KOPT-K1 (cell line): ENCODE results near the gene MT1H.
"Not testable (repeated sequence)": the region's sequence is repeated elsewhere in the genome, so short reads cannot be mapped to it uniquely, and the experiment has no call there.

Experiments
- H3K27ac ChIP-seq: fragments of 200-600 bp; sonication (generic); 2 replicates; pipeline ENCODE4 v1.5.1; 2016; ENCODE audit warnings: antibody characterized with exemption, mild to moderate bottlenecking, low read depth, low read length; ENCODE audit not compliant: poor library complexity, severe bottlenecking
- H3K36me3 ChIP-seq: fragments of 200-600 bp; sonication (generic); 2 replicates; pipeline ENCODE4 v1.5.1; 2017; ENCODE audit warnings: antibody characterized with exemption, mild to moderate bottlenecking, low read length, moderate library complexity; ENCODE audit not compliant: insufficient read depth
- H3K9me3 ChIP-seq: fragments of 200-600 bp; sonication (generic); 2 replicates; pipeline ENCODE4 v1.5.1; 2017; ENCODE audit warnings: antibody characterized with exemption, low read length, mild to moderate bottlenecking; ENCODE audit not compliant: insufficient read depth, poor library complexity, severe bottlenecking

MT1H gene

DNA sequence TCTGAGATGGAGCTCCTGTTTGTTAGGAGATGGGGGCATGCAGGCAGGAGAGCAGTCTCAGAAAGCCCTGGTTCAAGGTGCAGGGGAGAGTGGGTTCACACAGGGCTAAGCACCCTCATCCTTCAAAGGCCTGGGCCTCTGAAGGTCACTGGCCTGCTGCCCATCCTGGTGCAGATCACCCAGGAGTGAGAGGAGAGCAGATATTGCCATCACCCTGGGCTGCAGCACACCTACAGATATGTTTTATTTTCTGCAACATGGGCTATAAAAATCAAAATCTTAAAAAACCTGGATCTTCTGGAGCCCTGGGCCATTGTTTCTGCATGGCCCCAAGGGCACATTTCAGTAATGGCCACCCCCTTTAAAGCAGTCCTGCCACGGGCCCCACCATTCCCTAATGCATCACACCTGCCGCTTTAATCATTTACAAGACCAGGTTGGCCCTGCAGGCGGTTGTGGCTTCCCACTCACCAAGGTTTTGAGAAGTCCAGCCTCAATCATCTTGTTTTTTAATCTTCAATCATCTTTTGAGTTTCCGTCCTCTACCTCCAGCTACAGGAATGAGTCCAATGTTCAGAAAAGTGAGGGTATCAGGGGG lies 39.9 kb downstream of the MT1H start:
- no peaks in the 10 kb centered on the region for H3K9me3 ChIP-seq
- no peaks in the 10 kb centered on the region for H3K36me3 ChIP-seq
- H3K27ac ChIP-seq = peak overlapping the region; percentile 96

DNA sequence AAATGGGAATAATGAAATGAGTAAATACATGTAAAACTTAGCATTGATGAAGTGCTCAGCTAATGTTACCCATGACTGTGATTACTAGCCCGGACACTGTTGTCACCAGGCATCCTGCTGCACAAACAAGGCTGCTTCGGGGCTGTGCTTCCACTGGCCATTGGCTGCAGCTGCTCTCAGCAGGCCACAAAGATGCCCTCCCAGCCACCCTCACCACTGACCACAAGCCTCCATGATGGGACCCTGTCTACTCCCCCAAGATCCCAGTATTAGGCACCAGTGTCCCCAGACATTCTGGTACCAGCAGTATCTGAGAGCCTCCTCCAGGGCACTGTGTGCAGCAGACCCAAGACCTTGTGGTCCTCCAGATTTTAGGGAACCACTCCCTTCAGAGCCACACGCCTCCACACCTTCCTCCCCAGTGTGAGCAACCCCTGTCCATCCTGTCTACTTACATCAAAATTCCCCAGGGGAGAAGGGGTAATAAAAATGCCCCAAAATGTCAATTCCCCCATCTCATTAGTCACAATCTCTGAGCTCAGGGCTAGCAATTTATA lies 40.6 kb downstream of the MT1H start:
- Histone ChIP-seq H3K36me3 (no peaks in the 10 kb centered on the region), H3K27ac (peak overlapping the region; percentile 96), H3K9me3 (no peaks in the 10 kb centered on the region)

DNA sequence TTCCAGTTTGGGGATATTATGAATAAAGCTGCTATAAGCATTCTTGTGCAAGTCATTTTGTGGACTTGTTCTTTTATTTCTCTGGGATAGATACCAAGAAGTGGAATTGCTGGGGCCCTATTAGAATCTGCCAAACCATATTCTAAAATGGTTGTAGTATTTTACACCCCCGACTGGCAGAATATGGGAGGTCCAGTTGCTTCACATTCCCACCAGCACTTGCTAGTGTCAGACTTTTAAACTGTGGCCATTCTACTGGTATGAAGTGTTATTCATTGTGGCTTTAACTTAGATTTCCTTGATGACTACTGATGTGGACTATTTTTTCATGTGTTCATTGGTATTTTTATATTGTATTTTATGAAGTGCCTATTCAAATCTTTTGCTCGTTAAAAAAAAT lies 42.2 kb downstream of the MT1H start:
- no peaks in the 10 kb centered on the region for H3K36me3 ChIP-seq
- no peaks in the 10 kb centered on the region for H3K9me3 ChIP-seq
- H3K27ac ChIP-seq = no peak overlapping the region

DNA sequence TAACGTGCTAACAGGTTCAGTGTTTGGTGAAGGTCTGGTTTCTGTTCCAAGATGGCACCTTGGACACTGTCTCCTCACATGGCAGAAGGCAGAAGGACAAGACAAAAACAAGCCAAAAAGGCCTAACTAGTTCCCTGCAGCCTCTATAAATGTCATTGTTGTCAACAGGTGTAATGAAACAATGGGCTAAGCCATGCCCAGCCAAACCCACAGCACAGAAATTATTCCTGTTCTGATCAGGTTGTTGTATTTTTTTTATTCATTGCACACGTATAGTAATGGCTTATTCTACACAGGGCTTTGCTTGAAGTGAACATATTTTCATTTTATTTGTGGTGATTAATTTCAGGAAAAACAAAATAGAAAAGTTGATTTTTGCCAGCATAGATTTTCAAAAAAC lies 44.2 kb downstream of the MT1H start:
- no peaks in the 10 kb centered on the region for H3K36me3 ChIP-seq
- no peaks in the 10 kb centered on the region for H3K9me3 ChIP-seq
- no peak overlapping the region for H3K27ac ChIP-seq

DNA sequence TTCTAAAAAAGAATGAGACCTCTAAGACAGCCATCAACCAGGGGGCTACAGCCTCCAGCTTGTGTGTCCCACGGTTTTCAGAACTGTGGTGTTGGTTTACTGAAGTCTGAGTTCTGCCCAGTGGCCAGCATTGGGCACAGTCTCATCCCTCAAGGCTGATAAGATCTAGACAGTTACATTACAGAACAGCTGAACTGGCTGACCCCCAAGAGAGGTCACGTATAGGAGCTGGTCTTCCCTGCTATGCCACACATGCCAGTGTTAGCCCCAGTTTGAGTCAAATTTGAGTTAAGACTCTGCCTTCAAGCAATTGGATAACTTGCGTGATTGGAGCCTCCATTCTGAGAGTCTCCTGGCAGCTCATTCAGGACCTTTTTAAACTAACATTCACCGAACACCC lies 45.5 kb downstream of the MT1H start:
- Histone ChIP-seq H3K27ac (no peak overlapping the region), H3K36me3 (no peaks in the 10 kb centered on the region), H3K9me3 (no peaks in the 10 kb centered on the region)

DNA sequence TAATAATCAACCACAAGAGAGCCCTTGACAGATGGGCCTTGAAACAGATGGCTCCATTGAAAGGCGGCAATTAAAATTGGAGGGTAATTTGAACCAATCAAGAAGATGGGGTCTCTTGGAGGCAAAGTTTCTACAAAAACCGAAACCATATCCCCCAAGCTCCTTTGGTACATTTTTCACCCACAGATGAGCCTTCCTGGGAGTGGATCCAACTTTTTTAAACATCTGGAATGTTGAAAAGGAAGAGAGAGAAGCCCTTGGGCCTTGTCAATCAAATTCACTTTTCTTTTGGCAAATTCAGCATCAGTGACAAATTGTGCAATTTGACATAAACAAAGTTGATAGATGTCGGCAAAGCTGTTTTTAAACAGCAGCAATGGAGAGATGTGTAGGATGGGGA lies 47.1 kb downstream of the MT1H start:
- H3K9me3 ChIP-seq = no peaks in the 10 kb centered on the region
- no peak overlapping the region for H3K27ac ChIP-seq
- H3K36me3 ChIP-seq = no peaks in the 10 kb centered on the region

DNA sequence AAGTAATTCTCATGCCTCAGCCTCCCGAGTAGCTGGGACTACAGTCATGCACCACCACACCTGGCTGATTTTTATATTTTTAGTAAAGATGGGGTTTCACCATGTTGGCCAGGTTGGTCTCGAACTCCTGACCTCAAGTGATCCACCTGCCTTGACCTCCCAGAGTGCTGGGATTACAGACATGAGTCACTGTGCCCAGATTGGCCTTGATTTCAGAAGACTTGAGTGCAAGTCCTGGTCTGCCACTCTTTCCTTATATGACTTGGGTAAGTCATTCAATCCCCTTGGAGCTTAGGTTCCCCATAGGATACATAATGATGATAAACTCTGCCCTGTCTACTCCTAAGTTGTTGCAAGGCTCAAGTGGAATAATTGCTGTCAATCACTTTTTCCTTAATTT lies 47.9 kb downstream of the MT1H start:
- not testable (repeated sequence) for H3K36me3 ChIP-seq, H3K27ac ChIP-seq

More for the DNA sequence above, 47.9 kb downstream of the MT1H start:
- not testable (repeated sequence) for H3K9me3 ChIP-seq
